Measurements from ENCODE around the gene CDK5RAP3.
"Not testable (repeated sequence)": the region's sequence is repeated elsewhere in the genome, so short reads cannot be mapped to it uniquely, and the experiment has no call there.

Gene CDK5RAP3

GRCh38 chr17:47970725-47971499 lies at the start of gene CDK5RAP3:
CDK5RAP3 (plus strand) TSS chr17:47971113; CDS start chr17:47971147, 34 bp downstream.
- DNase-seq (ENCODE audit: low spot score): peak; percentile 92

GRCh38 chr17:47924785-47925677 lies 45.9 kb upstream of the CDK5RAP3 start:
- no peak for DNase-seq (ENCODE audit: low spot score)

- DNase-seq (ENCODE audit: low spot score): no peak
These were observed 45.3 kb upstream of the CDK5RAP3 start for GRCh38 chr17:47925678-47925988.

- DNase-seq (ENCODE audit: low spot score): no peak
These were observed 43.0 kb upstream of the CDK5RAP3 start for GRCh38 chr17:47927821-47928400.

GRCh38 chr17:47928415-47928814 lies 42.5 kb upstream of the CDK5RAP3 start:
- DNase-seq (ENCODE audit: low spot score): no peak

GRCh38 chr17:47929218-47930000 lies 41.5 kb upstream of the CDK5RAP3 start:
- no peak for DNase-seq (ENCODE audit: low spot score)

- no peak for DNase-seq (ENCODE audit: low spot score)
These were observed 39.1 kb upstream of the CDK5RAP3 start for GRCh38 chr17:47931848-47932247.

GRCh38 chr17:47934856-47935255 lies 36.1 kb upstream of the CDK5RAP3 start:
- no peak for DNase-seq (ENCODE audit: low spot score)

- DNase-seq (ENCODE audit: low spot score): not testable (repeated sequence)
These were observed 35.4 kb upstream of the CDK5RAP3 start for GRCh38 chr17:47935468-47935867.

- no peak for DNase-seq (ENCODE audit: low spot score)
These were observed 35.0 kb upstream of the CDK5RAP3 start for GRCh38 chr17:47935961-47936360.

GRCh38 chr17:47937941-47938340 lies 33.0 kb upstream of the CDK5RAP3 start:
- no peak for DNase-seq (ENCODE audit: low spot score)

- DNase-seq (ENCODE audit: low spot score): peak; percentile 96
These were observed 29.4 kb upstream of the CDK5RAP3 start, which contains the start of gene PNPO for GRCh38 chr17:47941246-47942095. PNPO (plus strand) TSS chr17:47941571; CDS start chr17:47941676, 105 bp downstream.

GRCh38 chr17:47942096-47942510 lies 28.8 kb upstream of the CDK5RAP3 start:
- DNase-seq (ENCODE audit: low spot score): no peak

- no peak for DNase-seq (ENCODE audit: low spot score)
These were observed 28.3 kb upstream of the CDK5RAP3 start for GRCh38 chr17:47942568-47942967.

GRCh38 chr17:47945080-47945479 lies 25.8 kb upstream of the CDK5RAP3 start:
- DNase-seq (ENCODE audit: low spot score): no peak

- no peak for DNase-seq (ENCODE audit: low spot score)
These were observed 25.1 kb upstream of the CDK5RAP3 start for GRCh38 chr17:47945529-47946508.

- DNase-seq (ENCODE audit: low spot score): no peak
These were observed 24.4 kb upstream of the CDK5RAP3 start for GRCh38 chr17:47946516-47946915.

- DNase-seq (ENCODE audit: low spot score): peak; percentile 80
These were observed 23.9 kb upstream of the CDK5RAP3 start for GRCh38 chr17:47946929-47947397.

- no peak for DNase-seq (ENCODE audit: low spot score)
These were observed 22.2 kb upstream of the CDK5RAP3 start for GRCh38 chr17:47948706-47949196.
